Activated CD4-positive, alpha-beta memory T cell treated with anti-CD3 and anti-CD28 coated beads, Interleukin-2, amount 10 ng/mL, durations not matched to agents 7 days and 5 days (primary cell): ENCODE measurements around the gene STXBP6. TPM values are rescaled to one million over a fixed set of nuclear protein-coding genes. Genes with fewer than 3 reads are reported as not detected.
"Not testable (repeated sequence)": the region's sequence is repeated elsewhere in the genome, so short reads cannot be mapped to it uniquely, and the experiment has no call there.

Experiments
- CTCF ChIA-PET: fragments of 350-600 bp; sonication (Branson Sonifier 250); formaldehyde crosslinking; loops from one replicate; lab custom pipeline; 2021; ENCODE audit warnings: antibody characterized with exemption, inconsistent platforms; lab: Charles Lee
- POLR2A ChIA-PET: fragments of 350-600 bp; sonication (Branson Sonifier 250); formaldehyde crosslinking; loops from one replicate; lab custom pipeline; 2021; ENCODE audit warnings: antibody characterized with exemption; lab: Charles Lee
- DNase-seq: peaks from one replicate; pipeline ENCODE4 v3.0.0-alpha.2; 2020
- H3K27ac Mint-ChIP-seq: one replicate; pipeline ENCODE4 v1.8.0; 2021; ENCODE audit warnings: mild to moderate bottlenecking, mixed read lengths
- H3K27me3 Mint-ChIP-seq: one replicate; pipeline ENCODE4 v1.8.0; 2021; ENCODE audit warnings: mixed read lengths
- H3K36me3 Mint-ChIP-seq: one replicate; pipeline ENCODE4 v1.8.0; 2021; ENCODE audit warnings: low read depth, mixed read lengths
- H3K4me1 Mint-ChIP-seq: one replicate; pipeline ENCODE4 v1.8.0; 2021; ENCODE audit warnings: mixed read lengths
- H3K4me3 Mint-ChIP-seq: one replicate; pipeline ENCODE4 v1.8.0; 2021; ENCODE audit warnings: mild to moderate bottlenecking, mixed read lengths
- H3K9me3 Mint-ChIP-seq: one replicate; pipeline ENCODE4 v1.8.0; 2021; ENCODE audit warnings: mixed read lengths
- total RNA-seq, 2 experiments: library from RNA; stranded (reverse); gene quantifications; one replicate each; pipeline ENCODE4 v1.2.3, GENCODE V29; 2021

STXBP6 gene
- total RNA-seq, 2 experiments from 2014 or later, result not detected

GRCh38 chr14:24790196-24790595 lies 259.8 kb downstream of the STXBP6 start:
- no peaks in the 10 kb centered on the region for H3K4me1 Mint-ChIP-seq
- no peaks in the 10 kb centered on the region for H3K9me3 Mint-ChIP-seq
- no peak overlapping the region for H3K27ac Mint-ChIP-seq
- no peak overlapping the region for H3K4me3 Mint-ChIP-seq
- CTCF ChIA-PET, result no interaction called here
- DNase-seq, result no peak
- POLR2A ChIA-PET, result no interaction called here
- peaks cover 23% of the 10 kb centered on the region for H3K27me3 Mint-ChIP-seq
- no peaks in the 10 kb centered on the region for H3K36me3 Mint-ChIP-seq

GRCh38 chr14:24789378-24789884 lies 260.5 kb downstream of the STXBP6 start:
- peaks cover 25% of the 10 kb centered on the region for H3K27me3 Mint-ChIP-seq
- ChIA-PET CTCF (no interaction called here), POLR2A (no interaction called here)
- no peaks in the 10 kb centered on the region for H3K4me1 Mint-ChIP-seq
- no peaks in the 10 kb centered on the region for H3K36me3 Mint-ChIP-seq
- no peak overlapping the region for H3K27ac Mint-ChIP-seq
- no peak for DNase-seq
- no peaks in the 10 kb centered on the region for H3K9me3 Mint-ChIP-seq
- H3K4me3 Mint-ChIP-seq, result no peak overlapping the region

- H3K9me3 Mint-ChIP-seq, result no peaks in the 10 kb centered on the region
- H3K4me1 Mint-ChIP-seq, result no peaks in the 10 kb centered on the region
- no peak overlapping the region for H3K27ac Mint-ChIP-seq
- H3K36me3 Mint-ChIP-seq, result no peaks in the 10 kb centered on the region
- POLR2A ChIA-PET, result no interaction called here
- H3K4me3 Mint-ChIP-seq, result no peak overlapping the region
- no peak for DNase-seq
- CTCF ChIA-PET, result no interaction called here
- peaks cover 17% of the 10 kb centered on the region for H3K27me3 Mint-ChIP-seq
Measured at GRCh38 chr14:24785698-24786097, 264.2 kb downstream of the STXBP6 start.

GRCh38 chr14:24784981-24785380 lies 265.0 kb downstream of the STXBP6 start:
- no peak for DNase-seq
- Mint-ChIP-seq H3K36me3 (no peaks in the 10 kb centered on the region), H3K4me3 (no peak overlapping the region), H3K27me3 (peaks cover 15% of the 10 kb centered on the region), H3K27ac (no peak overlapping the region), H3K4me1 (no peaks in the 10 kb centered on the region), H3K9me3 (no peaks in the 10 kb centered on the region)
- ChIA-PET POLR2A (no interaction called here), CTCF (no interaction called here)

GRCh38 chr14:24783791-24784190 lies 266.2 kb downstream of the STXBP6 start:
- ChIA-PET POLR2A (no interaction called here), CTCF (no interaction called here)
- H3K4me1 Mint-ChIP-seq, result no peaks in the 10 kb centered on the region
- H3K27me3 Mint-ChIP-seq, result peaks cover 15% of the 10 kb centered on the region
- no peak for DNase-seq
- no peaks in the 10 kb centered on the region for H3K9me3 Mint-ChIP-seq
- no peaks in the 10 kb centered on the region for H3K36me3 Mint-ChIP-seq
- no peak overlapping the region for H3K27ac Mint-ChIP-seq
- no peak overlapping the region for H3K4me3 Mint-ChIP-seq

- no peak overlapping the region for H3K4me3 Mint-ChIP-seq
- no peak for DNase-seq
- H3K4me1 Mint-ChIP-seq, result no peaks in the 10 kb centered on the region
- H3K27me3 Mint-ChIP-seq, result peaks cover 4% of the 10 kb centered on the region
- no peak overlapping the region for H3K27ac Mint-ChIP-seq
- no peaks in the 10 kb centered on the region for H3K36me3 Mint-ChIP-seq
- H3K9me3 Mint-ChIP-seq, result no peaks in the 10 kb centered on the region
- ChIA-PET CTCF (no interaction called here), POLR2A (no interaction called here)
Measured at GRCh38 chr14:24780281-24780680, 269.7 kb downstream of the STXBP6 start.

- ChIA-PET CTCF (interaction anchor here (1.0 kb wide), 1 partner anchor 172 kb away, joined by 3 read pairs; no protein-coding TSS in a partner anchor), POLR2A (no interaction called here)
- Mint-ChIP-seq H3K27me3 (peaks cover 7% of the 10 kb centered on the region), H3K4me1 (no peaks in the 10 kb centered on the region), H3K9me3 (no peaks in the 10 kb centered on the region), H3K36me3 (no peaks in the 10 kb centered on the region), H3K4me3 (no peak overlapping the region), H3K27ac (no peak overlapping the region)
- DNase-seq, result no peak
Measured at GRCh38 chr14:24777678-24778077, 272.3 kb downstream of the STXBP6 start.

- no peak for DNase-seq
- CTCF ChIA-PET, result no interaction called here
- Mint-ChIP-seq H3K4me1 (no peaks in the 10 kb centered on the region), H3K27me3 (peaks cover 14% of the 10 kb centered on the region), H3K36me3 (no peaks in the 10 kb centered on the region), H3K4me3 (no peak overlapping the region), H3K9me3 (no peaks in the 10 kb centered on the region), H3K27ac (no peak overlapping the region)
- POLR2A ChIA-PET, result no interaction called here
Measured at GRCh38 chr14:24775950-24776349, 274.0 kb downstream of the STXBP6 start.

- CTCF ChIA-PET, result no interaction called here
- no peak for DNase-seq
Measured at GRCh38 chr14:24774187-24774915, 275.6 kb downstream of the STXBP6 start.

GRCh38 chr14:24773564-24773963 lies 276.4 kb downstream of the STXBP6 start:
- H3K4me3 Mint-ChIP-seq, H3K36me3 Mint-ChIP-seq, H3K9me3 Mint-ChIP-seq, CTCF ChIA-PET, POLR2A ChIA-PET, DNase-seq, H3K4me1 Mint-ChIP-seq, H3K27ac Mint-ChIP-seq: not testable (repeated sequence)
- peaks cover 25% of the 10 kb centered on the region for H3K27me3 Mint-ChIP-seq

More at GRCh38 chr14:24774187-24774915, 275.6 kb downstream of the STXBP6 start:
- H3K36me3 Mint-ChIP-seq, result no peaks in the 10 kb centered on the region
- peaks cover 25% of the 10 kb centered on the region for H3K27me3 Mint-ChIP-seq
- H3K4me1 Mint-ChIP-seq, result no peaks in the 10 kb centered on the region
- no peaks in the 10 kb centered on the region for H3K9me3 Mint-ChIP-seq
- POLR2A ChIA-PET, result no interaction called here
- H3K4me3 Mint-ChIP-seq, result no peak overlapping the region
- H3K27ac Mint-ChIP-seq, result no peak overlapping the region

- H3K4me3 Mint-ChIP-seq, result no peak overlapping the region
- H3K36me3 Mint-ChIP-seq, result no peaks in the 10 kb centered on the region
- no peaks in the 10 kb centered on the region for H3K9me3 Mint-ChIP-seq
- no peak for DNase-seq
- H3K4me1 Mint-ChIP-seq, result no peaks in the 10 kb centered on the region
- ChIA-PET POLR2A (no interaction called here), CTCF (no interaction called here)
- no peak overlapping the region for H3K27ac Mint-ChIP-seq
- peaks cover 18% of the 10 kb centered on the region for H3K27me3 Mint-ChIP-seq
Measured at GRCh38 chr14:24766434-24766833, 283.5 kb downstream of the STXBP6 start.

- no peak for DNase-seq
- no peak overlapping the region for H3K4me3 Mint-ChIP-seq
- H3K36me3 Mint-ChIP-seq, result no peaks in the 10 kb centered on the region
- peaks cover 14% of the 10 kb centered on the region for H3K27me3 Mint-ChIP-seq
- CTCF ChIA-PET, result no interaction called here
- no peak overlapping the region for H3K27ac Mint-ChIP-seq
- H3K4me1 Mint-ChIP-seq, result no peaks in the 10 kb centered on the region
- H3K9me3 Mint-ChIP-seq, result no peaks in the 10 kb centered on the region
- POLR2A ChIA-PET, result no interaction called here
Measured at GRCh38 chr14:24761141-24761540, 288.8 kb downstream of the STXBP6 start.
